Trophoblast cell (in vitro differentiated cells and primary cell): ENCODE measurements around the gene C19orf53.
A peak's percentile ranks its signal among the peaks of the same experiment; 100 is the strongest.

Experiments
- DNase-seq, 2 donors: peaks; one replicate each; pipeline ENCODE4 v3.0.0-alpha.2; 2016
- H2AFZ ChIP-seq: 2 replicates; pipeline ENCODE4 v1.6.1; 2013; ENCODE audit warnings: low read length, moderate library complexity, mild to moderate bottlenecking; ENCODE audit not compliant: insufficient read depth, poor library complexity
- H2AK5ac ChIP-seq: 2 replicates; pipeline ENCODE4 v1.6.1; 2013; ENCODE audit warnings: mild to moderate bottlenecking, low read length
- H2BK120ac ChIP-seq: 2 replicates; pipeline ENCODE4 v1.6.1; 2013; ENCODE audit warnings: low read length, mild to moderate bottlenecking, moderate library complexity; ENCODE audit not compliant: insufficient read depth, poor library complexity
- H2BK12ac ChIP-seq: 2 replicates; pipeline ENCODE4 v1.6.1; 2013; ENCODE audit warnings: mild to moderate bottlenecking, low read length, moderate library complexity
- H2BK5ac ChIP-seq: 2 replicates; pipeline ENCODE4 v1.6.1; 2013; ENCODE audit warnings: low read length, low read depth, moderate library complexity, mild to moderate bottlenecking; ENCODE audit not compliant: poor library complexity
- H3K14ac ChIP-seq: 2 replicates; pipeline ENCODE4 v1.6.1; 2013; ENCODE audit warnings: mild to moderate bottlenecking, low read length
- H3K18ac ChIP-seq: 2 replicates; pipeline ENCODE4 v1.6.1; 2013; ENCODE audit warnings: mild to moderate bottlenecking, low read length
- H3K23ac ChIP-seq: 2 replicates; pipeline ENCODE4 v1.6.1; 2013; ENCODE audit warnings: low read length
- H3K27ac ChIP-seq: 2 replicates; pipeline ENCODE4 v1.5.1; 2013; ENCODE audit warnings: low read depth, mild to moderate bottlenecking, inconsistent platforms, low read length, moderate library complexity
- H3K27me3 ChIP-seq: 2 replicates; pipeline ENCODE4 v1.6.1; 2013; ENCODE audit warnings: inconsistent platforms, mild to moderate bottlenecking, low read length, moderate library complexity; ENCODE audit not compliant: insufficient read depth
- H3K36me3 ChIP-seq, 2 experiments: 1 replicate in 1 of 2; 2 replicates in 1 of 2; pipeline ENCODE4 v1.6.1; 2013; ENCODE audit warnings: low read length in 2 of 2, mild to moderate bottlenecking in 2 of 2, moderate library complexity in 1 of 2; ENCODE audit not compliant: insufficient read depth in 2 of 2, control insufficient read depth in 1 of 2
- H3K4ac ChIP-seq: 2 replicates; pipeline ENCODE4 v1.6.1; 2013; ENCODE audit warnings: low read depth, mild to moderate bottlenecking, low read length, moderate library complexity
- H3K4me1 ChIP-seq, 2 experiments: 1 replicate in 1 of 2; 2 replicates in 1 of 2; pipeline ENCODE4 v1.6.1; 2013; ENCODE audit warnings: low read length in 2 of 2, mild to moderate bottlenecking in 2 of 2, moderate library complexity in 1 of 2; ENCODE audit not compliant: insufficient read depth in 2 of 2, control insufficient read depth in 1 of 2
- H3K4me2 ChIP-seq: 2 replicates; pipeline ENCODE4 v1.6.1; 2013; ENCODE audit warnings: inconsistent platforms, mild to moderate bottlenecking, low read length, moderate library complexity
- H3K4me3 ChIP-seq: 2 replicates; pipeline ENCODE4 v1.5.1; 2013; ENCODE audit warnings: mild to moderate bottlenecking, low read depth, low read length, inconsistent platforms
- H3K79me1 ChIP-seq: one replicate; pipeline ENCODE4 v1.6.1; 2013; ENCODE audit warnings: low read length
- H3K79me2 ChIP-seq: 2 replicates; pipeline ENCODE4 v1.6.1; 2013; ENCODE audit warnings: low read length, mild to moderate bottlenecking; ENCODE audit not compliant: control insufficient read depth, insufficient read depth, poor library complexity
- H3K9ac ChIP-seq: 2 replicates; pipeline ENCODE4 v1.6.1; 2013; ENCODE audit warnings: mild to moderate bottlenecking, low read length
- H3K9me3 ChIP-seq: 2 replicates; pipeline ENCODE4 v1.6.1; 2013; ENCODE audit warnings: low read depth, mild to moderate bottlenecking, control low read depth, inconsistent platforms, low read length; ENCODE audit not compliant: insufficient read depth
- H4K12ac ChIP-seq: 2 replicates; pipeline ENCODE4 v1.6.1; 2013; ENCODE audit warnings: low read depth, mild to moderate bottlenecking, low read length, moderate library complexity
- H4K8ac ChIP-seq: 2 replicates; pipeline ENCODE4 v1.6.1; 2013; ENCODE audit warnings: low read depth, mild to moderate bottlenecking, low read length, moderate library complexity
- H4K91ac ChIP-seq: one replicate; pipeline ENCODE4 v1.6.1; 2013; ENCODE audit warnings: low read depth, mild to moderate bottlenecking, low read length, moderate library complexity
- WGBS: extraction: QIAGEN DNeasy Blood & Tissue Kit; methylation state at CpG from one replicate; pipeline ENCODE4 v1.1.7; 2013; ENCODE audit warnings: missing lambda C conversion rate; ENCODE audit not compliant: insufficient read length, insufficient coverage; ENCODE audit errors: extremely low coverage; 5-methylcytosine and 5-hydroxymethylcytosine counted together

Gene C19orf53

GRCh38 chr19:13757805-13758772, 16.2 kb upstream of the C19orf53 start:
- H3K36me3 ChIP-seq, result peaks cover 74 to 78% of the 10 kb centered on the region in 2 experiments
- H3K9me3 ChIP-seq, result peaks cover 1% of the 10 kb centered on the region
- H2BK120ac ChIP-seq, result no peak overlapping the region
- no peak overlapping the region for H2AK5ac ChIP-seq
- no peak overlapping the region for H4K91ac ChIP-seq
- no peaks in the 10 kb centered on the region for H3K79me2 ChIP-seq
- H3K79me1 ChIP-seq, result no peaks in the 10 kb centered on the region
- no peak overlapping the region for H2BK5ac ChIP-seq
- no peak overlapping the region for H2AFZ ChIP-seq
- H3K4me3 ChIP-seq, result no peak overlapping the region
- H3K4ac ChIP-seq, result no peak overlapping the region
- H3K23ac ChIP-seq, result no peak overlapping the region
- DNase-seq, result no peak
- H4K12ac ChIP-seq, result no peak overlapping the region
- WGBS, result no CpG with 5 or more reads among the region's 15 CpGs
- no peaks in the 10 kb centered on the region for H3K4me1 ChIP-seq
- H3K27me3 ChIP-seq, result no peaks in the 10 kb centered on the region
- H3K9ac ChIP-seq, result no peak overlapping the region
- H3K14ac ChIP-seq, result no peak overlapping the region
- H3K18ac ChIP-seq, result no peak overlapping the region
- no peak overlapping the region for H3K4me2 ChIP-seq
- H2BK12ac ChIP-seq, result no peak overlapping the region
- H3K27ac ChIP-seq, result no peak overlapping the region
- H4K8ac ChIP-seq, result no peak overlapping the region

GRCh38 chr19:13758795-13759194, 15.5 kb upstream of the C19orf53 start:
- no CpG with 5 or more reads among the region's 24 CpGs for WGBS
- Histone ChIP-seq H3K36me3 (peaks cover 77% of the 10 kb centered on the region in 2 experiments), H4K12ac (no peak overlapping the region), H2BK120ac (no peak overlapping the region), H2BK12ac (no peak overlapping the region), H2AK5ac (no peak overlapping the region), H3K9me3 (peaks cover 1% of the 10 kb centered on the region), H3K14ac (no peak overlapping the region), H3K4me1 (peaks cover 0 to under 1% of the 10 kb centered on the region in 2 experiments), H3K79me1 (no peaks in the 10 kb centered on the region), H2AFZ (no peak overlapping the region), H3K27ac (no peak overlapping the region), H4K8ac (no peak overlapping the region), H3K79me2 (no peaks in the 10 kb centered on the region), H3K4me3 (peak overlapping the region; percentile 18), H2BK5ac (no peak overlapping the region), H4K91ac (no peak overlapping the region), H3K9ac (no peak overlapping the region), H3K18ac (no peak overlapping the region), H3K4ac (no peak overlapping the region), H3K27me3 (no peaks in the 10 kb centered on the region), H3K4me2 (no peak overlapping the region), H3K23ac (no peak overlapping the region)
- no peak for DNase-seq

- Histone ChIP-seq H3K79me1 (peaks cover 7% of the 10 kb centered on the region), H2AFZ (no peak overlapping the region), H2BK5ac (no peak overlapping the region), H3K27ac (no peak overlapping the region), H3K23ac (no peak overlapping the region), H3K9me3 (peaks cover 1% of the 10 kb centered on the region), H3K9ac (no peak overlapping the region), H3K18ac (no peak overlapping the region), H3K4me1 (peaks cover 10 to 13% of the 10 kb centered on the region in 2 experiments), H4K91ac (no peak overlapping the region), H3K27me3 (no peaks in the 10 kb centered on the region), H4K12ac (no peak overlapping the region), H2AK5ac (no peak overlapping the region), H3K4ac (no peak overlapping the region), H2BK12ac (no peak overlapping the region), H2BK120ac (no peak overlapping the region), H3K4me3 (no peak overlapping the region), H3K4me2 (no peak overlapping the region), H4K8ac (no peak overlapping the region), H3K79me2 (peaks cover 4% of the 10 kb centered on the region), H3K14ac (no peak overlapping the region), H3K36me3 (peaks cover 58 to 65% of the 10 kb centered on the region in 2 experiments)
- DNase-seq, result peak in 1 of 2 donors; percentile 15
- WGBS, result no CpG with 5 or more reads among the region's 8 CpGs
These were observed 12.8 kb upstream of the C19orf53 start for GRCh38 chr19:13761423-13761822.

GRCh38 chr19:13762635-13763235, 11.5 kb upstream of the C19orf53 start:
- Histone ChIP-seq H3K4me2 (no peak overlapping the region), H2BK120ac (no peak overlapping the region), H2BK12ac (no peak overlapping the region), H3K4me1 (peaks cover 10 to 13% of the 10 kb centered on the region in 2 experiments), H3K4me3 (no peak overlapping the region), H4K91ac (no peak overlapping the region), H4K12ac (no peak overlapping the region), H2AK5ac (no peak overlapping the region), H3K9me3 (peaks cover 1% of the 10 kb centered on the region), H3K18ac (no peak overlapping the region), H3K9ac (no peak overlapping the region), H3K79me1 (peaks cover 7% of the 10 kb centered on the region), H3K79me2 (peaks cover 4% of the 10 kb centered on the region), H3K36me3 (peaks cover 45 to 57% of the 10 kb centered on the region in 2 experiments), H3K27me3 (no peaks in the 10 kb centered on the region), H2AFZ (no peak overlapping the region), H3K23ac (no peak overlapping the region), H3K4ac (no peak overlapping the region), H3K14ac (no peak overlapping the region), H2BK5ac (no peak overlapping the region), H4K8ac (no peak overlapping the region), H3K27ac (no peak overlapping the region)
- no CpG with 5 or more reads among the region's 42 CpGs for WGBS
- DNase-seq, result no peak
